Right renal cortex interstitium (tissue), 3 donors: ENCODE data around the gene CASP14. TPM values are rescaled to one million over a fixed set of nuclear protein-coding genes. Genes with fewer than 3 reads are reported as not detected.
"Not testable (repeated sequence)": the region's sequence is repeated elsewhere in the genome, so short reads cannot be mapped to it uniquely, and the experiment has no call there.

ENCODE experiments used
- DNase-seq, 3 donors: peaks; one replicate each; pipeline ENCODE4 v3.0.0-alpha.2; 2013; ENCODE audit warnings: low read depth in 3 of 3, low spot score in 2 of 3
- polyA plus RNA-seq, 3 donors: library from polyadenylated mRNA; unstranded; fragments of 120-200 nt; gene quantifications; one replicate each; pipeline ENCODE4 v1.2.1, GENCODE V29; 2013; ENCODE audit not compliant: insufficient read length in 3 of 3

Gene CASP14
- polyA plus RNA-seq, 3 donors, result not detected

DNA sequence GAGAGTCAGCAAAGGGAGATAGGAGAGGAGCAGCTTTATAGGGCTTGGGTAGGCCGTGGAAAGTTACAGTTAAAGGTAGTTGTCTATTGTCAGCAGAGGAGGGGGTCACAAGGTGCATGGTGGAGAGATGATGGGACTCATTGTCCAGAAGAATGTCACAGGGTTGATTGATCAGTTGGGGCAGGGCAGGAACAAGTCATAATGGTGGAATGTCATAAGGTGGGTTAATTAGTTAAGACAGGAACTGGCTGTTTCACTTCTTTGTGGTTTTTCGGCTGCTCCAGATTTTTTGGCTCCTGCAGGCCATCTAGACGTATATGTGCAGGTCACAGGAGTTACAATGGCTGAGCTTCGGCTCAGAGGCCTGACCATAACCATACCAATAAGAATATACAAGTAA is 21.1 kb downstream of the CASP14 start:
- DNase-seq, result not testable (repeated sequence)

DNA sequence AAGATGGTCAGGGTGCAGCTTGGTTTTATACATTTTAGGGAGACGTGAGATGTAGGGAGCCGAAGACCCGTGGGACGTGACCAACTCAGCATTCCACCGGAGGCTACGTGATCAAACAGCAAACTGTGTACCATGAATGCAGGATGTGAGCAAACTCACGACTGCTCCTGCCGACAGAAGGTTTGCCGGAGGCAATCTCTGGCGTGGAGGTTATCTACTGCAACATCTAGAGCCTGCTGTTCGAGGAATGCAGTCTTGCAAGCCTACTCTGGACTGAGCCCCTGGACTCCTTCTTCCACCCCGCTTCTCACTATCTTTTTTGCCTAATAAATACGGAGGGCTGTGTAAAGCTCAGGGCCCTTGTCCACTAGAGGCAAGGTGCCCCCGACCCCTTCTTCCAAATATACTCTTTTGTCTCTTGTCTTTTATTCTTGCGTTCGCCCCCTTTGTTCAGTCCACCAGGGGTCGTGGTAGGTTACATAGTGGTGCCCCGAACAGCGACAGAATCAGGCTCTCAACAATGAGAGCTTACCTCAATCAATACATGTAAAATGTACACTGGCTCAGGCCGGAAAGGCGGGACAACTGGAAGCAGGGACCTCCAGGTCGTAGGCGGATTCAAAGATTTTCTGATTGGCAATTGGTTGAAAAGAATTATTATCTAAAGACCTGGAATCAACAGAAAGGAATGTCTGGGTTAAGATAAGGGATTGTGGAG is 23.8 kb downstream of the CASP14 start:
- peak in 1 of 3 donors; percentile 6 for DNase-seq

DNA sequence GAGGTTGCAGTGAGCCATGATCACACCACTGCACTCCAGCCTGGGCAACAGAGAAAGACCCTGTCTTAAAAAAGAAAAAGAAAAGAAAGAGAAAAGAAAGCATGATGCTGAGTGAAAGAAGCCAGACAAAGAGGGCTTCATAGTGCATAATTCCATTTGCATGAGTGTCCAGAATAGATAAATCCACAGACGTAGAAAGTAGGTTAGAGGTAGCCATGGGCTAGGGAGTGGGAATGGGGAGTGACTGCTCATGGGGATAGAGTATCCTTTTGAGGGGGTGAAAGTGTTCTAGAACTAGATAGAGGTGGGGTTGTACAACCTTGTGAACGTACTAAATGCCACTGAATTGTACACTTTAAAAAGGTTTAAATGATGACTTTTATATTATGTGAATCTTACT is 25.1 kb downstream of the CASP14 start:
- no peak for DNase-seq

DNA sequence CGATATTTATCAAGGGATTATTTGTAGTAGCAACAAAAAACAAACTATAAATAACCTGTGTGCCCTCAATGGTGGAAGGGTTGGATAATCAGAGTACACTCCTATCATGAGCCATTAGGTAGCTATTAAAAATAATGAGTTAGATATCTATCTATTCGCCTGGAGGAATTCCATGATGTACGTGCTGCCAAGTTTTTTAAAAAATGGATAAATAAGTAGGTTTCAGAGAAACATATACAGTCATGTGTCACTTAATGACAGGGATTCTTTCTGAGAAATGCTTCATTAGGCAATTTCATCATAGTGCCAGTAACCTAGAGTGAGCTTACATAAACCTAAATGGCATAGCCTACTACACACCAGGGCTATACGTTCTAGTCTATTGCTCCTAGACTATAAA is 26.5 kb downstream of the CASP14 start:
- DNase-seq, result no peak

DNA sequence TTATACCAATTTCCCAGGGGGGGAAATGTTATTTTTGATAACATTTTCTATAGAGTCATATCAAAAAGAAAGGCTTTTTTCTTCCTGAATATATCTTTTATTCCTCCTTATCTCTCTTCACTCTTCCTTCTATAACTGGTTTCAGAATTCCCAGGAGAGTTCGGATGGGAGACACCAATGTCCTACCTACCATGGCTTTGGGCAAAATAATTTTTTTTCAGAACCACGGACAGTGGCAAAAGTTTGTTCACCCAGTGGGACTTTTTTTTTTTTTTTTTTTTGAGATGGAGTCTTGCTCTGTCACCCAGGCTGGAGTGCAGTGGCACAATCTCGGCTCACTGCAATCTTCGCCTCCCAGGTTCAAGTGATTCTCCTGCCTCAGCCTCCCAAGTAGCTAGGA is 30.7 kb downstream of the CASP14 start:
- DNase-seq, result not testable (repeated sequence)

DNA sequence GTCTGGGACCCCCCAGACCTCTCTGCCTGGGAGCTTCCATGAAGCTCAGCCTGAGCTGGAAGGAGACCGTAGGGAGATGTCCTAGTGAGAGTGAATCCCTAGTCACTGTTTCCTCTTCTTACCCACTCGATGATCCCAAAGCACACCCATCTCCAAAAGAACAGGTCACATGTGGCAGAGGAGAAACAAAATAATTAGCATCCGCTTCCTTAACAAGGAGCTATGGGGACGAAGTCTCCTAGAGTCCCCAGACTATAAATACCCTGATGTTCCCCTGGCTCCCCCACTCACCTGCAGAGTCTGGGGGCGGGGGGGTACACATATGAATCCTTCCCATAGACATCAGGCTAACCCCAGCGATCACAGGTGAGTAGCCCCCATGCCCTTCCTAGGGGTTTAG is 32.6 kb downstream of the CASP14 start, which contains the start of gene OR1I1:
TSS of gene OR1I1 (plus strand) at position 301 of the 400 bp plus-strand sequence. CDS start 4,855 bp downstream, outside the sequence.
- DNase-seq, result no peak

DNA sequence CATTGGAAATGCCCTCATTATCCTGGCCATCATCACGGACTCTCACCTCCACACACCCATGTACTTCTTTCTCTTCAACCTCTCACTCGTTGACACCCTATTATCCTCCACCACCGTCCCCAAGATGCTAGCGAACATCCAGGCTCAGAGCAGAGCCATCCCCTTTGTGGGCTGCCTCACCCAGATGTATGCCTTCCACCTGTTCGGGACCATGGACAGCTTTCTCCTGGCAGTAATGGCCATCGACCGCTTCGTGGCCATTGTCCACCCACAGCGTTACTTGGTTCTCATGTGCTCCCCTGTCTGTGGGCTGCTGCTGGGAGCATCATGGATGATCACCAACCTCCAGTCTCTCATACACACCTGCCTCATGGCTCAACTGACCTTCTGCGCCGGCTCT is 37.9 kb downstream of the CASP14 start:
- no peak for DNase-seq

DNA sequence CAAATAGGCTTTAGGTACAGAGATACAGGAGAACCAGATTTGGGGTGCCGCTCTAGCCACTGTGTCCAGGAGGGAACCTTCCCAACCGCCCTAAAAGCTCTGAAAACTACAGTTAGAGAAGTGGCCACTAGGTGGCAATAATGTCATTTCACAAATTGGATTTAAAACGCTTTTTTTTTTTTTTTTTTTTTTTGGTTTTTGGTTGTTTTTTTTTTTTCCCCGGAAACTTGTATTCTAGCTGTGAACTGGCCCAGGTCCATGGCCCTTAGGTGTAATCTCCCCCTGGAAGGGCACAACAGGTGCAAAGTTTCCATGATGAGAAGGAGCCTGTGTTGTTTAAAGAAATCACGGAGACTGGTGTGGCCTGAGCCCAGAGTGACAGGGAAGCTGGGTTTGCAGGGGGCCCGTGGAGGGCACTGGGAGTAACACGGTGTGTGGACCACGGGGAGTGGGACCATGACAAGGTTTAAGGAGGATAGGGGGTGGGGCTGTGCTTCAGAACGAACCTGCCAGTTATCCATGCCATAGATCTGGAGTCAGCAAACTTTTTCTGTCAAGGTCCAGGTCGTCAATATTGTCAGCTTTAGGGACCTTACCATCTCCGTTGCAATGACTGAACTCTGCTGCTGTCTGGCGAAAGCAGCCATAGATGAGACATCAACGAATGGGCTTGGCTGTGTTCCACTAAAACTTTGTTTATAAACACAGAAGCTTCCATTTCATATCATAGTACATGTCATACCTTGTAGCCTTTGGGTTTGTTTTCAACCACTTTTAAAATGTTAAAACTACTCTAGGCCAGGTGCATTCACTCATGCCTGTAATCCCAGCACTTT is 42.9 kb downstream of the CASP14 start:
- peak in 1 of 3 donors; percentile 62 for DNase-seq

DNA sequence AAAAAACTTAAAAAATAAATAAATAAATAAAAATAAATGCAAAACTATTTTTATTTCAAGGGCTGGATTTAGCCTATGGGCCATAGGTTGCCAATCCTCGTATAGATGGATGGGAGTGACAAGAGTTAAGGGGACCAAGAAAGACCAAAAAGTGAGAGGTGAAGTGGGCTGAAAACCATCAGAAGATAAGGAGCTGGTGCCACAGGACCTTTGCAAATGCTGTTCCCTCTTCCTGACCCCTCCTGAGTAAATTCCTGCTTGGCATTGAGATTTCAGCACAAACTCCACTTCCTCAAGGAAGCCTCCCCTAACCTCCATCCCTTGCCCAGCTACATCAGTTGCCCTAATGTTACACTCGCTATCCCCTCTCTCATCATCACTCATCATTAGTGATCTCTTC is 43.7 kb downstream of the CASP14 start:
- DNase-seq, result no peak

DNA sequence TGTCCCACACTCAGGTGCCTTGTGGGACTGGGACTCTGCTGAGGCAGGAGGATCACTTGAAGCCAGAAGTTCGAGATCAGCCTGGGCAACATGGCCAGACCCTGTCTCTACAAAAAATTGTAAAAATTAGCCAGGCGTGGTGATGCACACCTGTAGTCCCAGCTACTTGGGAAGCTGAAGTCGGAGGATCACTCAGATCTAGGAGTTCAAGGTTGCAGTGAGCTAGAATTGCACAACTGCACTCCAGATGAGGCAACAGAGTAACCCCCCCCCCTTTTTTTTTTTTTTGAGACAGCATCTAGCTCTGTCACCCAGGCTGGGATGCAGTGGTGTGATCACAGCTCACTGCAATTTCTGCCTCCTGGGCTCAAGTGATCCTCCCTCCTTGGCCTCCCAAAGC is 46.9 kb downstream of the CASP14 start:
- DNase-seq, result no peak

DNA sequence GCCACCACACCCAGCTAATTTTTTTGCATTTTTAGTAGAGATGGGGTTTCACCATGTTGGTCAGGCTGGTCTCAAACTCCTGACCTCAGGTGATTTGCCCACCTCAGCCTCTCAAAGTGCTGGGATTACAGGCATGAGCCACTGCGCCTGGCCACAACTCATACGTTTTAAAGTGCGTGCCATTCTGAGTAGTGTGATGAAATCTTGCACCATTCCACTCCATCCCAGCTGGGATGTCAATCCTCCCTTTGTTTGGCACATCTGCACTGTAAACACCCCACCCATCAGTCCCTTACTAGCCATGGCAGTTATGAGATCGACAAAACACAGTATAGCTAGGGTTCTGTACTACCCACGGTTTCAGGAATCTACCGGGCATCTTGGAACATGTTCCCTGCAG is 48.7 kb downstream of the CASP14 start:
- not testable (repeated sequence) for DNase-seq

DNA sequence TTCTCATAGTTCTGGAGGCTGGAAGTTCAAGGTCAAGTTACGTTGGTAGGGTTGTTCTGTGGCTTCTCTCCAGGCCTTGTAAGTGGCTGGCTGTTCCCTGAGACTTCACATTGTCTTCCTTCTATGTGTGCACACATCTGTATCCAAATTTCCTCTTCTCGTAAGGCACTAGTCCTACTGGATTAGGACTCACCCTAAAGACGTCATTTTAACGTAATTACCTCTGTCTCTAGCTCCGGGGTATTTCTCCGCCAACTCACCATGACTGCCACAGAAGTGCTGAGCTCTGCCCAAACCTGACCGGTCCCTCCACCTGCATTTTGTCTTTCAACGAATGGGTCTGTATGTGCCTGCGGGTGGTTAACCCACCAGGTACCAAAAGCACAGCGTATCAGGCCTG is 49.2 kb downstream of the CASP14 start:
- no peak for DNase-seq

DNA sequence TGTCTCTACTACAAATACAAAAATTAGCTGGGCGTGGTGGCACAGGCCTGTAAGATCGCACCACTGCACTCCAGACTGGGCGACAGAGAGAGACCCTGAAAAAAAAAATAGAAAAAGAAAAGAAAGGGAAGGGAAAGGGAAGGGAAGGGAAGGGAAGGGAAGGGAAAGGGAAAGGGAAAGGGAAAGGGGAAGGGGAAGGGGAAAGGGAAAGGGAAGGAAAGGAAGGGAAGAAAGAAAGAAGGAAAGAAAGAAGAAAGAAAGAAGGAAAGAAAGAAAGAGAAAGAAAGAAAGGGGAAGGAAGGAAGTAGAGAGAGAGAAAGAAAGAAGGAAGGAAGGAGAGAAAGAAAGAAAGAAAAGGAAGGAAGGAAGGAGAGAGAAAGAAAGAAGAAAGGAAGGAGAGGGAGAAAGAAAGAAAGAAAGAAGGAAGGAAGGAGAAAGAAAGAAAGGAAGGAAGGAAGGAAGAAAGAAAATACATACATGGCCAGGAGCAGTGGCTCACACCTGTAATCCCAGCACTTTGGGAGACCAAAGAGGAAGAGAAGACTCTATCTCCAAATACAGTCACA is 49.8 kb downstream of the CASP14 start:
- no peak for DNase-seq

DNA sequence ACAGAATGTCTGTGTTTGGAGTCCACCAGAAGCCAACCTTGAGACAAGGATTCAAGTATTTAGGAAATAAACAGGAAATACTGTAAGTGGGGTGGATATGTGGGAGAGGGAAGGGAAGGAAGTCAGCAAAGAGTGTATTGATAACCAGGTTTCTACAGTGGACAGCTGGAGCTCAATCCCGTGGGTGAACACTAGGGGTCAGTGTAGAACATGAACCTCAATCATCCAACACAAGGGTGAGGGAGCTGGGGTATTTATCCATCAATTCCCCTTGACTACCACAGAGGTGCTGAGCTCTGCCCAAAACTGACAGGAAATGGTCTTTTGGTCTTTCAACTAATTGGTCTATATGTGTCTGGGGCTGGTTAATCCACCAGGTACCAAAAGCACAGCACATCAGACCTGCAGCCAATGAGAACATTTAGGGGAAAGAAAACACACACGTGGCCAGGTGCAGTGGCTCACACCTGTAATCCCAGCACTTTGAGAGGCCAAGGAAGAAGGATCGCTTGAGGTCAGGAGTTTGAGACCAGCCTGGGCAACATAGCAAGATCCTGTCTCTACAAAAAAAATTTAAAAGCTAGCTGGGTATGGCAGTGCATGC is 52.3 kb downstream of the CASP14 start:
- DNase-seq, result no peak

DNA sequence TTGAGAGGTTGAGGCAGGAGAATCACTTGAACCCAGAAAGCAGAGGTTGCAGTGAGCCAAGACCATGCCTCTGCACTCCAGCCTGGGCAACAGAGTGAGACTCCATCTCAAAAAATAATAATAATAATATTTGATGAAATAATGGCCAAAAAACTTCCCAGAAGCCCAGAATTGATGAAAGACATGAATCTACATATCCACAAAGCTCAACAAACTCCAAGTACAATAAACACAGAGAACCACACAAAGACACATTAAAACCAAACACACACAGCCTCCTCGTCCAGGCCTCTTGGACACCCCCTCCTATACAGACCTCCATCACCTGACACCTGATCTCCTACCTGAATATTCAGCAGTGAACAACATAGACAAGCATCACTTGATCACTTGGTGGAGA is 54.7 kb downstream of the CASP14 start:
- DNase-seq, result no peak

DNA sequence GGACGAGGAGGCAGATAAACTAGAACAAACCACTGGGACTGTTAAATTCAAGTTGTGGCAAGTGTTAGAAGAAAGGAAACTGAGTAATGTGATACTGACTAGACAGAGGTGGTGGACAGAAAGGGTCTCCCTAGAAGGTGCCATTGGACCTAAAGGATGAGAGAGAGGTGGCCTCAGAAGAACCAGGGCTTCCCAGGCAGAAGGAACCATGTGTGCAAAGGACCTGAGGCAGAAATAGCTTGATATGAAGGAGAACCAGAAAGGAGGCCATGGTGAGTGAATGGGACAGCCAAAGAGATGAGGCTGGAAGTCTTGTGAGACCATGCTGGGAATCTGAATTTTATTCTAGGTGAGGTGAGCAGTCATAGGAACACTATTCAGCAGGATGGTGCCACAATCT is 55.1 kb downstream of the CASP14 start:
- no peak for DNase-seq

DNA sequence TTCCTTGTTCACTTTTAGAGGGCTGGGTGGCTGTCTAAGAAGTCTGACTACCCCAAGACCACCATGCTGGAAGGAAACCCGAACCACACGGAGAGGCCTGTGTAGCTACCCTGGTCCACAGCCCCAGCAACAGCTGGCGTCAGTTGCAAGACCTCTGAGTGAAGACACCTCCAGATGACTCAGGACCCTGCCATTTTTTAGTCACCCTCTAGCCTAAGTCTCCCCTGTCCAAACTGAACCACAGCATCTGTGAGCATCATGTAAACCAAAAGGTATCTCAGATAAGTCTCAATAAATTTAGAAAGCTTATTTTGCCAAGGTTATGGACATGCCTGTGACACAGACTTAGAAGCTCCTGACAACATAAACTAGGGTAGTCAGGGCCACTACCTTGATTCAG is 55.8 kb downstream of the CASP14 start:
- no peak for DNase-seq

DNA sequence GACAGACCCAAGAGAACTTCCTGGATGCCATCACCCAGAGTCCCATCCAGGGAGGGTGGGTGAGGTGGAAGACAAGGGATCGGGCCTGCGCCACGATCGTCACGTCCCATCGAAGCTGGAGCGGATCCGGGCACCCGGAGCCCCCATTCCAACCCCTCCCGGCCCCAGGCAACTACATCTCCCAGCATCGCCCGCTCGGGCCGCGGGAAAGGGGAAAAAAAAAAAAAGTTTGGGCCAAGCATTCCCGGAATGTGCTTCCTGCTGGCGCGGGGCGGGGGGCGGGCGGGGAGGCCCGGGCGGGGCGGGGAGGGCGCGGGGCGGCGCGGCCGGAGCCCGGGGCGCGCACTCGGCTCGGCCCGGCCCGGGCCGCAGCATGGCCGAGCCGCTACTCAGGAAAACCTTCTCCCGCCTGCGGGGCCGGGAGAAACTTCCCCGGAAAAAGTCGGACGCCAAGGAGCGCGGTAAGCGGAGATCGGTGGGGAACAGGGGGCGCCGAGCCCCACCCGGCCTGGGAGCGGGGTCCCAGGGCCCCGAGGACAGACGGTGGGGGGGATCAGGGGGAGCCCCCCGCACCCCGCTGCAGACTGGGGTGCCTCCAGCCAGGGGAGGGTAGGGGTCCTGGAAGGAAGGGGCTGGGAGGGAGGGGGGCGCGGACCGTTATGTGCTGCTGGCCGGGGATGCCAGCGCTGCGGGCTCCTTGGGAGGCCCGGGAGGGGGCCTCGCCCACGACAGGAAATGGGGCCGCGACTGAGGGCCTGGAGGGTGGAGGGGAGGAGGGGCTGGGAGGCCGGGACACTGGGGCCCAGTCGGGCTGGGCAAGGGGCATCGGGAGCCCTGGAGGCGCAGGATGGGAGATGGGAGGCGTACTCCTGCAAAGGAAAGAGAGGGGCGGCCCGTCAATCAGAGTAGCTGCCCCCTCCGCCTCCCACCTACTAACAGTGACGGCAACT is 58.1 kb downstream of the CASP14 start, which contains the start of gene SYDE1:
TSS of gene SYDE1 (plus strand) at position 341 of the 950 bp plus-strand sequence. CDS start at position 374, 33 bp downstream.
- DNase-seq, result no peak
